ENCODE data around the gene INA.

INA gene

DNA sequence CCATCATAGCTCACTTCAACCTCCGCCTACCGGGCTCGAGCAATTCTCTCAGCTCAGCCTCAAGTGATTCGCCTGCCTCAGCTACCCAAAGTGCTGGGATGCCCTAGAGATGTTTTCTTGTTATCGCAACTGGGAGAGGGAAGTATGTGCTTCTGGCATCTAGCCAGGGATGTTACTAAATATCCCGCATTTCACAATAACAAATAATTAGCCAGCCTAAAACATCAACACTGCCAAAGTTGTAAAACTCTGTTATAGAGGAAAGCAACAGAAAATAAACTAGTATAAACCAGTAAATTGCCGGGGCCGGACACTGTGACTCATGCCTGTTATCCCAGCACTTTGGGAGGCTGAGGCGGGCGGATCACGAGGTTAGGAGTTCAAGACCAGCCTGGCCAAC lies 7.2 kb downstream of the INA start:
- Histone ChIP-seq H2AFZ (ENCODE audit: low read depth, low read length) (no peak overlapping the region), H3K4ac (ENCODE audit: low read depth in 1 of 2, low read length in 2 of 2) (no peak overlapping the region), H2BK5ac (ENCODE audit: low read depth, low read length, poor library complexity, severe bottlenecking) (no peak overlapping the region), H4K91ac (ENCODE audit: low read length) (no peak overlapping the region), H3K14ac (ENCODE audit: low read length in 2 of 2) (no peak overlapping the region), H3K79me1 (replicated peaks; ENCODE audit: low read length, poor library complexity, severe bottlenecking) (no peaks in the 10 kb centered on the region), H3K4me2 (ENCODE audit: low read length, poor library complexity, severe bottlenecking) (no peak overlapping the region), H3K18ac (ENCODE audit: low read depth in 1 of 2, low read length in 2 of 2) (no peak overlapping the region), H3K9ac (ENCODE audit: low read length) (no peak overlapping the region), H2BK120ac (ENCODE audit: low read depth, low read length) (no peak overlapping the region), H3K23ac (ENCODE audit: low read length in 2 of 2) (no peak overlapping the region), H4K8ac (ENCODE audit: low read length) (no peak overlapping the region), H3K27ac (ENCODE audit: low read length, poor library complexity, severe bottlenecking) (no peak overlapping the region), H2AK5ac (ENCODE audit: low read length, severe bottlenecking) (no peak overlapping the region), H3K4me1 (ENCODE audit: control insufficient read depth, insufficient read depth, low read depth, low read length) (peaks cover 4% of the 10 kb centered on the region), H3K36me3 (ENCODE audit: control insufficient read depth in 1 of 2, insufficient read depth in 2 of 2, low read depth in 1 of 2, low read length in 2 of 2) (peaks cover 0 to 27% of the 10 kb centered on the region in 2 experiments), H2BK12ac (ENCODE audit: low read length in 2 of 2) (no peak overlapping the region), H3K9me3 (ENCODE audit: control insufficient read depth, low read length) (no peaks in the 10 kb centered on the region), H2BK15ac (ENCODE audit: low read depth, poor library complexity, severe bottlenecking) (no peak overlapping the region), H3K4me3 (ENCODE audit: insufficient read depth in 1 of 2, low read depth in 1 of 2, low read length in 2 of 2) (no peak overlapping the region), H3K27me3 (ENCODE audit: control insufficient read depth in 1 of 2, insufficient read depth in 1 of 2, low read length in 2 of 2) (peaks cover 43 to 61% of the 10 kb centered on the region in 2 experiments)
- whole genome bisulfite sequencing: 73% methylated on average over 6 of the region's 11 CpGs
- peak; percentile 68 for DNase-seq

DNA sequence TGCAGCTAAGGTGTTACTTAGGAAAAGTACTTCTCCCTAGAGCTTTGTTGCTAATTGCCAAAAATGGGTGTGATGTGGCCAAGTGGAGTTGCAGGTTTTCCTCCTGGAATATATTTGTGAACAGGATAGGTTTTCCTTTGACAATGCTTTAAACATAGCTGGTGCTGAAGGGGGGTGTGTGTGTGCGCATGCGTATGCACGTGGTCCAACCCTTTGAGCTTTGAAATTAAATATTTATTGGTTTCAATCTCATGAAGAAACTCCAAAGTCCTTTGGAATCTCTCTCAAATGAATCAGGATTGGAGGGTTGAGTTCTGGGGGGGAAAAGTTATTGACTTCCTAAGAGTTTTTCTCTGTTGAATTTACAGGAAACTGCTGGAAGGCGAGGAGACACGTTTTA lies 11.1 kb downstream of the INA start:
- 100% methylated on average over 3 of the region's 5 CpGs for WGBS

DNA sequence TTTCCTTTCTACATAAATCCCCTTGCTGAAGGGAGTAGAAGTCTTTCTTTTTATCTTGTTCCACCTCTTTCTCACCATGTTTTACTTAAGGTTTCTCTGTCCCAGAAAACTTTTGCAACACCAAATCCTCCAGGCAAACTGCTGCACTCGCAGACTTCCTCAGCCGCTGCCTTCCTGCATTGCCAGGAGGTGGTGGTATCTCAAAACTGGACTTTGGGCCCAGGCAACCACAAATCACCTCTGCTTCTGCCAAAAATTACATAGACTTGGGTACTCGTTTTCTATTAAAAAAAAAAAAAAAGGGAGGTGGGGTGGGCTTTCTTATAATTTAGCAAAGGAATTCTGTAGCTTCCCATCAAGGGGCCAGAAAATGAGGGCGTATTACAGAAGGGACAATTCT lies 14.7 kb downstream of the INA start:
- Histone ChIP-seq H2BK5ac (ENCODE audit: low read depth, low read length, poor library complexity, severe bottlenecking) (no peak overlapping the region), H3K14ac (ENCODE audit: low read length in 2 of 2) (no peak overlapping the region), H3K4me1 (ENCODE audit: control insufficient read depth, insufficient read depth, low read depth, low read length) (no peaks in the 10 kb centered on the region), H3K79me1 (replicated peaks; ENCODE audit: low read length, poor library complexity, severe bottlenecking) (no peaks in the 10 kb centered on the region), H2BK12ac (ENCODE audit: low read length in 2 of 2) (no peak overlapping the region), H2AK5ac (ENCODE audit: low read length, severe bottlenecking) (no peak overlapping the region), H3K9ac (ENCODE audit: low read length) (no peak overlapping the region), H2BK120ac (ENCODE audit: low read depth, low read length) (no peak overlapping the region), H3K23ac (ENCODE audit: low read length in 2 of 2) (no peak overlapping the region), H4K91ac (ENCODE audit: low read length) (no peak overlapping the region), H3K9me3 (ENCODE audit: control insufficient read depth, low read length) (no peaks in the 10 kb centered on the region), H3K4ac (ENCODE audit: low read depth in 1 of 2, low read length in 2 of 2) (no peak overlapping the region), H3K4me2 (ENCODE audit: low read length, poor library complexity, severe bottlenecking) (no peak overlapping the region), H3K27me3 (ENCODE audit: control insufficient read depth in 1 of 2, insufficient read depth in 1 of 2, low read length in 2 of 2) (peaks cover 14 to 23% of the 10 kb centered on the region in 2 experiments), H3K27ac (ENCODE audit: low read length, poor library complexity, severe bottlenecking) (no peak overlapping the region), H2AFZ (ENCODE audit: low read depth, low read length) (no peak overlapping the region), H2BK15ac (ENCODE audit: low read depth, poor library complexity, severe bottlenecking) (no peak overlapping the region), H3K4me3 (ENCODE audit: insufficient read depth in 1 of 2, low read depth in 1 of 2, low read length in 2 of 2) (no peak overlapping the region), H4K8ac (ENCODE audit: low read length) (no peak overlapping the region), H3K36me3 (ENCODE audit: control insufficient read depth in 1 of 2, insufficient read depth in 2 of 2, low read depth in 1 of 2, low read length in 2 of 2) (peaks cover 0 to 34% of the 10 kb centered on the region in 2 experiments), H3K18ac (ENCODE audit: low read depth in 1 of 2, low read length in 2 of 2) (no peak overlapping the region)
- 91% methylated on average over 4 of the region's 4 CpGs for WGBS
- DNase-seq: no peak

More for the DNA sequence above, 11.1 kb downstream of the INA start:
- no peak overlapping the region for H2BK12ac ChIP-seq (ENCODE audit: low read length in 2 of 2)
- peaks cover 16 to 28% of the 10 kb centered on the region in 2 experiments for H3K27me3 ChIP-seq (ENCODE audit: control insufficient read depth in 1 of 2, insufficient read depth in 1 of 2, low read length in 2 of 2)
- no peak overlapping the region for H3K14ac ChIP-seq (ENCODE audit: low read length in 2 of 2)
- H3K4ac ChIP-seq (ENCODE audit: low read depth in 1 of 2, low read length in 2 of 2): no peak overlapping the region
- H4K91ac ChIP-seq (ENCODE audit: low read length): no peak overlapping the region
- H3K4me3 ChIP-seq (ENCODE audit: insufficient read depth in 1 of 2, low read depth in 1 of 2, low read length in 2 of 2): no peak overlapping the region
- no peak overlapping the region for H3K18ac ChIP-seq (ENCODE audit: low read depth in 1 of 2, low read length in 2 of 2)
- H3K79me1 ChIP-seq (replicated peaks; ENCODE audit: low read length, poor library complexity, severe bottlenecking): no peaks in the 10 kb centered on the region
- no peak overlapping the region for H2BK5ac ChIP-seq (ENCODE audit: low read depth, low read length, poor library complexity, severe bottlenecking)
- H3K9me3 ChIP-seq (ENCODE audit: control insufficient read depth, low read length): no peaks in the 10 kb centered on the region
- H3K27ac ChIP-seq (ENCODE audit: low read length, poor library complexity, severe bottlenecking): no peak overlapping the region
- H2AK5ac ChIP-seq (ENCODE audit: low read length, severe bottlenecking): no peak overlapping the region
- H3K9ac ChIP-seq (ENCODE audit: low read length): no peak overlapping the region
- H3K23ac ChIP-seq (ENCODE audit: low read length in 2 of 2): no peak overlapping the region
- peaks cover 0 to 34% of the 10 kb centered on the region in 2 experiments for H3K36me3 ChIP-seq (ENCODE audit: control insufficient read depth in 1 of 2, insufficient read depth in 2 of 2, low read depth in 1 of 2, low read length in 2 of 2)
- H3K4me1 ChIP-seq (ENCODE audit: control insufficient read depth, insufficient read depth, low read depth, low read length): no peaks in the 10 kb centered on the region
- no peak for DNase-seq
- no peak overlapping the region for H4K8ac ChIP-seq (ENCODE audit: low read length)
- no peak overlapping the region for H2BK15ac ChIP-seq (ENCODE audit: low read depth, poor library complexity, severe bottlenecking)
- H3K4me2 ChIP-seq (ENCODE audit: low read length, poor library complexity, severe bottlenecking): no peak overlapping the region
- H2BK120ac ChIP-seq (ENCODE audit: low read depth, low read length): no peak overlapping the region
- no peak overlapping the region for H2AFZ ChIP-seq (ENCODE audit: low read depth, low read length)

DNA sequence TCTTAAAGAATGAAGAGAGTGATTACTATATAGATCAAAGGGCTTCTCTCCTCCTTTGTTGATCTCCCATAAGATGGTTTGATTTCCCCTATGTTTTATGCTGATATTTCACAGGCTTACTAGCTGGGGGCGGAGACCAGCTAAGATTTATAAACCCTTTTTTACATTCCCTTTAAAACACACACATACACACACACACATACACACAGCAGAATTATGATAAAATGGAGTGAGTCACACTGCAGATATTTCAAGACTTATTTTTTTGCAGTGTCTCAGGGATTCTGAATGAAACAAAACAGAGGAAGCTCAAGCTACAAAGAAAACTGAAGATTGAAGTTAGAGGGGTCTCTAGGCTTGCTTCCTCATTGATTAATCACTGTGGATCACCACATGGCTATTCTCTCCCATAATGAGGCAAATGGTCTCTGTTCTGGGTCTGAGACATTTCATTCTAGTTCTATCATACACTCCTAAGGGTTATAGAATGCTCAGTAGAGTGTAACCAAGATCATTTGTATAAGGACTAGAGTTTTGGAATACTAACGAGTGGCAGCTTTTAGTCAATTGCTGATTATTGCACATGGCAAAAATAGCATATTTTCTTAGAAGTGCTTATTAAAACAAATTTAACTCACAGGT lies 18.6 kb downstream of the INA start:
- Histone ChIP-seq H3K23ac (ENCODE audit: low read length in 2 of 2) (no peak overlapping the region), H3K79me1 (replicated peaks; ENCODE audit: low read length, poor library complexity, severe bottlenecking) (no peaks in the 10 kb centered on the region), H2BK120ac (ENCODE audit: low read depth, low read length) (no peak overlapping the region), H2AK5ac (ENCODE audit: low read length, severe bottlenecking) (no peak overlapping the region), H3K18ac (ENCODE audit: low read depth in 1 of 2, low read length in 2 of 2) (no peak overlapping the region), H3K4ac (ENCODE audit: low read depth in 1 of 2, low read length in 2 of 2) (no peak overlapping the region), H3K36me3 (ENCODE audit: control insufficient read depth in 1 of 2, insufficient read depth in 2 of 2, low read depth in 1 of 2, low read length in 2 of 2) (peaks cover 0 to 4% of the 10 kb centered on the region in 2 experiments), H3K4me2 (ENCODE audit: low read length, poor library complexity, severe bottlenecking) (no peak overlapping the region), H3K9ac (ENCODE audit: low read length) (no peak overlapping the region), H2AFZ (ENCODE audit: low read depth, low read length) (no peak overlapping the region), H2BK15ac (ENCODE audit: low read depth, poor library complexity, severe bottlenecking) (no peak overlapping the region), H3K27me3 (ENCODE audit: control insufficient read depth in 1 of 2, insufficient read depth in 1 of 2, low read length in 2 of 2) (peaks cover 0 to 1% of the 10 kb centered on the region in 2 experiments), H4K8ac (ENCODE audit: low read length) (no peak overlapping the region), H3K27ac (ENCODE audit: low read length, poor library complexity, severe bottlenecking) (no peak overlapping the region), H3K9me3 (ENCODE audit: control insufficient read depth, low read length) (no peaks in the 10 kb centered on the region), H3K4me3 (ENCODE audit: insufficient read depth in 1 of 2, low read depth in 1 of 2, low read length in 2 of 2) (no peak overlapping the region), H4K91ac (ENCODE audit: low read length) (no peak overlapping the region), H2BK12ac (ENCODE audit: low read length in 2 of 2) (no peak overlapping the region), H3K4me1 (ENCODE audit: control insufficient read depth, insufficient read depth, low read depth, low read length) (no peaks in the 10 kb centered on the region), H3K14ac (ENCODE audit: low read length in 2 of 2) (no peak overlapping the region), H2BK5ac (ENCODE audit: low read depth, low read length, poor library complexity, severe bottlenecking) (no peak overlapping the region)
- WGBS: 100% methylated on average over 2 of the region's 2 CpGs
- peak; percentile 62 for DNase-seq
